Endothelial cell of umbilical vein (primary cell): ENCODE data around the gene HIGD1A.

ENCODE experiments used
- POLR2A ChIP-seq: IDR thresholded peaks from 2 replicates; pipeline ENCODE4 v1.6.1; 2012; ENCODE audit warnings: low read depth, mild to moderate bottlenecking, control low read depth, low read length
- POLR2AphosphoS5 ChIP-seq: IDR thresholded peaks from 2 replicates; pipeline ENCODE4 v1.6.1; 2012; ENCODE audit warnings: low read depth, mild to moderate bottlenecking, control low read depth, low read length, moderate library complexity; ENCODE audit not compliant: insufficient read depth
- TF ChIP-seq, protein P1 (sequence below), 2 donors: IDR thresholded peaks; 1 replicate in 1 of 2; 2 replicates in 1 of 2; pipeline ENCODE4 v1.5.1; 2011; ENCODE audit warnings: low read length in 2 of 2, mild to moderate bottlenecking in 2 of 2, moderate library complexity in 2 of 2, control low read depth in 1 of 2, inconsistent platforms in 1 of 2, low read depth in 1 of 2; ENCODE audit not compliant: insufficient read depth in 1 of 2; ENCODE audit errors: extremely low read depth in 1 of 2

- TF ChIP-seq, protein P1, sequence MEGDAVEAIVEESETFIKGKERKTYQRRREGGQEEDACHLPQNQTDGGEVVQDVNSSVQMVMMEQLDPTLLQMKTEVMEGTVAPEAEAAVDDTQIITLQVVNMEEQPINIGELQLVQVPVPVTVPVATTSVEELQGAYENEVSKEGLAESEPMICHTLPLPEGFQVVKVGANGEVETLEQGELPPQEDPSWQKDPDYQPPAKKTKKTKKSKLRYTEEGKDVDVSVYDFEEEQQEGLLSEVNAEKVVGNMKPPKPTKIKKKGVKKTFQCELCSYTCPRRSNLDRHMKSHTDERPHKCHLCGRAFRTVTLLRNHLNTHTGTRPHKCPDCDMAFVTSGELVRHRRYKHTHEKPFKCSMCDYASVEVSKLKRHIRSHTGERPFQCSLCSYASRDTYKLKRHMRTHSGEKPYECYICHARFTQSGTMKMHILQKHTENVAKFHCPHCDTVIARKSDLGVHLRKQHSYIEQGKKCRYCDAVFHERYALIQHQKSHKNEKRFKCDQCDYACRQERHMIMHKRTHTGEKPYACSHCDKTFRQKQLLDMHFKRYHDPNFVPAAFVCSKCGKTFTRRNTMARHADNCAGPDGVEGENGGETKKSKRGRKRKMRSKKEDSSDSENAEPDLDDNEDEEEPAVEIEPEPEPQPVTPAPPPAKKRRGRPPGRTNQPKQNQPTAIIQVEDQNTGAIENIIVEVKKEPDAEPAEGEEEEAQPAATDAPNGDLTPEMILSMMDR (IDR thresholded peaks at IDR 0.05; ENCODE audit: extremely low read depth in 1 of 2, insufficient read depth in 1 of 2, low read depth in 1 of 2, low read length in 2 of 2) = no peak
- TF ChIP-seq POLR2A = no peak
- TF ChIP-seq POLR2AphosphoS5 = no peak
These were observed 70.6 kb downstream of the HIGD1A start for GRCh38 chr3:42733501-42734262.
